NCI-H1105 treated with DMSO at 0.1 percent for 48 hours (cell line): ENCODE data around the gene PIP5K1A.
"Not testable (repeated sequence)": the region's sequence is repeated elsewhere in the genome, so short reads cannot be mapped to it uniquely, and the experiment has no call there.

Experiments
- DNase-seq: peaks from one replicate; lab custom pipeline; 2025; lab: John Stamatoyannopoulos, UW

The PIP5K1A gene

DNA sequence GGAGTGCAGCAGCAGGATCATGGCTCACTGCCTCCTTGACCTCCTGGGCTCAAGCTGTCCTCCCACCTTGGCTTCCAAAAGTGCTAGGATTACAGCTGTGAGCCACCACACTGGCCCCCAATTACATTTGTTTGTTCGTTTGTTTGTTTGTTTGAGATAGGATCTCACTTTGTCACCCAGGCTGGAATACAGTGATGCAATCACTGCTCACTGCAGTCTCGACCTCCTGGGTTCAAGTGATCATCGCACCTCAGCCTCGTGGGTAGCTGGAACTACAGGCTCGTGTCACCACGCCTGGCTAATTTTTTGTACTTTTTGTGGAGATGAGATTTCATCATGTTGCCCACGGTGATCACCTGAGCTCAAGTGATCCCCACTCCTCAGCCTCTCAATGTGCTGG, 6.3 kb upstream of the PIP5K1A start:
- no peak for DNase-seq

DNA sequence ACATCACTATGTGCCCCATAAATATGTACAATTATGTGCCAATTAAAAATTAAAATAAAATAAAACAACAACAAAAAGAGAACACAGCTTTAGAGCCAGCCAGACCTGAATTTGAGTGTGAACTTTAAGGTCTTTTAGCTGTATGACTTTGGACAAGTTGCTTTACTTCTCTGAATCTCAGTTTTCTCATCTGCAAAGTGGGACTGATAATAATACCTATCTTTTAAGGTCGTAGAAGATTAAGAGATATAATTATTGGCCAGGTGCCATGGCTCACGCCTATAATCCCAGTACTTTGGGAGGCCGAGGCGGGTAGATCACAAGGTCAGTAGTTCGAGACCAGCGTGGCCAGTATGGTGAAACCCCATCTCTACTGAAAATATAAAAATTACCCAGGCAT, 5.0 kb upstream of the PIP5K1A start:
- DNase-seq: no peak

DNA sequence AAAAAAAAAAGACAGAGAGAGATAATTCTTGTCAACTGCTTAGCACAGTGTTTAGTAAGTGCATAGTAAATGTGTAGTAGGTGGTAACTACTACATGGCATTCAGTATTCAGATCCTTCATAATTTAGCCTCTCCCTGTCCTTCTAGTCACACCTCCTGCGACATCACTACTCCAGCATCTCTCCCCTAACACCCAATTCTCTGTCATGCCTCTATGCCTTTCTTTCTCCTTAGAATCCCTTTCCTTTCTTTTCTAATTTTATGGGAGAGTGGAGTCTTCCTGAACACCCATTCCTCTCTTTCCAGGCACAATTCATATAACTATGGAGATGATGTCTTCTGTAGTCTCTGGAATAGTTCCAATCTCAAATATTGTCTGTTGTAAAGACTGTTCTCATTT, 4.5 kb upstream of the PIP5K1A start:
- no peak for DNase-seq

DNA sequence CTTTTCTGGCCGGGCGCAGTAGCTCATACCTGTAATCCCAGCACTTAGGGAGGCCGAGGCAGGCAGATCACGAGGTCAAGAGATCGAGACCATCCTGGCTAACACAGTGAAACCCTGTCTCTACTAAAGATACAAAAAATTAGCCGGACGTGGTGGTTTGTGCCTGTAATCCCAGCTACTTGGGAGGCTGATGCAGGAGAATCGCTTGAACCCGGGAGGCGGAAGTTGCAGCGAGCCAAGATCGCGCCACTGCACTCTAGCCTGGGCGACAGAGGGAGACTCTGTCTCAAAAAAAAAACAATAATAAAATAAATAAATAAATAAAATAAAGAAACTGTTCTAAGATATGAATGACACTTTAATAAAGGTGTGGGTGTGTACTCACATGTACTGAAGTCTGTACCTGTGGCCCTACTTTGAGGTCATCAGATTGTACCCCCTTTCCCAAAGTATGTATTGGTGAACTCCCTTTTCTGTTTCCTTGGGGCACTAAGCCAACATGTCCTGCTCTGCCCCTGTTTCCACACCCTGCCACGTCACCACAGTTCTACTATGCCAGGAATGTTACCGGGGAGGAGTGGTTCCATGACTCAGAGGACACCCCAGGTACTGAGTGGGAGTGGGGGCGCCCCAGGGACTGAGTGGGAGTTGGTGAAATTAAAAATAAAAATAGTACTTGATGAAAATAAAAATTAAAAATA, 3.3 kb upstream of the PIP5K1A start:
- not testable (repeated sequence) for DNase-seq

DNA sequence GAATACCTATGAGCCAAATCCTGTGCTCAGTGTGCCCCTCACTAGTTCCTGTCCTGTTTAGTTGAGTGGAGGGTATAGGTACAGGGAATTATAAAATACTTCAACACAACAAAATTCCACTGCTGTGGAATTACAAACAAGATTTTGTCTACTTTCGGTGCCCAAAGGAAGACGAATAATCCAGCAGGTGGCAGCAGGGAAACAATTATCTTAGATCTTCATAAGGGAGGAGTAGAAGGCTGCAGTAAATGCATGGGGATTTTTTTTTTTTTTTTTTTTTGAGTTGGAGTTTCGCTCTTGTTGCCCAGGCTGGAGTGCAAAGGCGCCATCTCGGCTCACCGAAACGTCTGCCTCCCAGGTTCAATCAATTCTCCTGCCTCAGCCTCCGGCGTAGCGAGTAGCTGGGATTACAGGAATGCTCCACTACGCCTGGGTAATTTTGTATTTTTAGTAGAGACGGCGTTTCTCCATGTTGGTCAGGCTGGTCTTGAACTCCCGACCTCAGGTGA, 2.0 kb upstream of the PIP5K1A start:
- DNase-seq: peak; percentile 74

DNA sequence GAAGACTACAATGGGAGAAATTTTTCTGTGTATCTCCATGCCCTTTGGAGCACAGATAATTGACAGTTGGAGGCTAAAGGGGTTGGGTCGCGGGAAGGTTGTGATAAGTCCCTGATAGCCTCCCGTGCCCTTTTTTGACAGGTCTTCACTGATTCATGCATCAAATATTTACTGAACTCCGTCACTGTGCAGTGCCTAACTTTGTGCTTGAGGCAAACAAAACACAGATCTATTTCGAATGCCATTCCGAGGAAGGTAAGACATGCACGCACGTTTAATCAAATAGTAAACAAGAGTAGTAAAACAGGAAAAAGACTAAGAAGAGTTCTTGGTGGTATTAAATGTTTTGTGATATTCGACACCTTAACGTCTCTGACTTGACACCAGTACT, 494 bp upstream of the PIP5K1A start:
- DNase-seq: no peak

DNA sequence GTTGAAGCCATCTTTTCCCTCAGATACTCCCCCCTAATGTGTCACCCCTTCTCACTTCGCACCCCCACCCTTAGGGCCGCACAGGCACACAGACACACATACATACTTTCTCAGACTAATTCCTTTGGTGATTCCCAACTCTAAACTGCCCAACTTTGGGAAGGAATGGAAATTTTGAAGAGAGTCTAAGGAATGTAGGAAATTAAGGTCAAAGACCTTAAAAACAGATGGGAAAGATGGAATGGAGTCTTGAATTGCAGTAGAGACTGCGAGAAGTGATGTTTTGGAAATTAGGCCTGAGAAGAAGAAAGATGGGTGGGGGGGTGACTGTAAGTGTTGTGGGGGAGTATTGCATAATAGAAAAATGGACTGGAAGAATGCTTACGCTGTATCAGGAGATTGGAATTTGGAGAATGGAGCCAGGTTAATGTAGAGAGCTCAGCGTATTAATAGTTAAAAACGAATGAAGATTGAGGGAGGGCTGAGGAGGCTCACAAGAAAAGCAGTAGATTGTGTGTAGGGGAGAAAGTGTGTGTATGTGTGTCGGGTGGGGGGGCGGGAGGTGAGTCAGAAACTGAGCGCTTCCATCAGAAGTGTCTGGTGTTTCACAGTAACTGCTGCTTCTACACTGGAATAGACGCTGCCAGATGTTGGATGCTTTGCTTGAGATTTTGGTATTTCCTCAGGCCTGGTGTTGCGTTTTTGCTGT, 1.7 kb downstream of the PIP5K1A start:
- DNase-seq: no peak

DNA sequence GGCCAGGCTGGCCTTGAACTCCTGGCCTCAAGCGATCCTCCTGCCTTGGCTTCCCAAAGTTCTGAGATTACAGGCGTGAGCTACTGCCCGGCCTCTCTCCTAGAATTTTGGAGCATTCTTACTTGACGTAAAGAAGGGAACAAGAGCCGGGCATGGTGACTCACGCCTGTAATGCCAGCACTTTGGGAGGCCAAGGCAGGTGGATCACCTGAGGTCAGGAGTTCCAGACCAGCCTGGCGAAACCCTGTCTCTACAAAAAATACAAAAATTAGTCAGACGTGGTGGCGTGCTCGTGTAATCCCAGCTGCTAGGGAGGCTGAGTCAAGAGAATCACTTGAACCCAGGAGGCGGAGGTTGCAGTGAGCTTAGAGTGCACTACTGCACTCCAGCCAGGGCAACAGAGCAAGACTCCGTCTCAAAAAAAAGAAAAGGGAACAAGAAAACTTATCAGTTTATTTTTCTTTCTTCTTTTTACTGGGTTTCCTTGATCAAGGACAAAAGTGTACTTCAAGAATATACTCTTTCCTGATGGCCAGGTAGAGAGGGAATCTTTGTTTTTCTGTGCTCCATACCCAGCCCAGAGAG, 7.1 kb downstream of the PIP5K1A start:
- not testable (repeated sequence) for DNase-seq

DNA sequence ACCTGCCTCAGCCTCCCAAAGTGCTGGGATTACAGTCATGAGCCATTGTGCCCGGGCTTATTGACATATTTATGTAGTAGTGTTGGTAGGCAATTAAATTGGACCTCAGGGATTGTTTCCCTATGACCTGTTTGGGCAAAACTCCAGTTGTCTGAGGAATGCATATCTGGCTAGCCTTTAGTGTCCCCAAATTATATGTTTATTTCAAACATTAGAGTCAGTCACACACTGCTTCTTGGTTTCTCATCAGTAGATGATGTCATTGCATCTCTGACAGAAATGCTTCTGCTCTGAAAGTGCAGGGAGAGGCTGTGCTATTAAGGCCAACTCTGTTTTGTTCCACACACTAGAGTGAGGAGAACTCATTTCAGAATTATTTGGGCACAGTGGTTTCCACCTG, 12.5 kb downstream of the PIP5K1A start:
- DNase-seq: no peak

DNA sequence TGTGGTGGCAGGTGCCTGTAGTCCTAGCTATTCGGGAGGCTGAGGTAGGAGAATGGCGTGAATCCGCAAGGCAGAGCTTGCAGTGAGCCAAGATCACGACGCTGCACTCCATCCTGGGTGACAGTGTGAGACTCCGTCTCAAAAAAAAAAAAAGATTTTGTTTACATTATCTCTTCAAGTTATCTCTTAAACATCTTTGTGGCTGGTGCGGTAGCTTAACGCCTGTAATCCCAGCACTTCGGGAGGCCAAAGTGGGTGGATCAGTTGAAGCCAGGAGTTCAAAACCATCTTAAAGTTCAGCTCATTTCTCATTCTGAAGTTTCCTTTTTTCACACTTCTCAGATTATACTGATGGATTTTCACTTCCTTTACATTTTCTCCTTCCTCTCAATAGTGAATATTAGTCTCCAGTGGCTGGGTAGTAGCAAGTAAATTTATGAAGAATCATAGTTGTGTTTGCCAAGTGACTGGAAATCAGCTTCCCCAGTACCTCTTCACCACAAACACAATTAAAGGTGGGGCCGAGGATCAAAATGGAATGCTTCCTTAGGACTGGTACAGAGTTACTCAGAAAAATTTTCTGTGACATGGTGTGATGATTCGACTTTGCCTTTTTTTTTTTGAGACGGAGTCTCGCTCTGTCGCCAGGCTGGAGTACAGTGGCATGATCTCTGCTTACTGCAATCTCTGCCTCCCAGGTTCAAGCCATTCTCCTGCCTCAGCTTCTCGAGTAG, 13.8 kb downstream of the PIP5K1A start:
- DNase-seq: no peak

DNA sequence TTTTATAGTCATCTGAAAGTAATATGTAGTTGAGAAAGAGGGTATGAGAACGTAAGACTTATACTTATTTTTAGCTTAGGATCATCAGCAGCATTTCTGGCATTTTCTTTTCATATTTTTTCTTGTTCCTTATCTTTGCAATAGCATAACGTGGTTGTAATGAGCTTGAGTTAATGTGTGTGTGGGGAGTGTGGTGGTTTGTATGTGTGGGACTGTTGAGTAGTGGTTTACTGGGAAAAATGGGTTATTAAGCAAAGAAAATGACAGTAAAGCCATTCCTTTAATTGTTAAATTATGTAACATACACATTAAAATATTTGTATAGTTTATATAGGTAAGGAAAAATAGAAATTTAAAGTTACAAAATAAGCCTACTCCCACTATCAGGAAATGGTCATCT, 15.2 kb downstream of the PIP5K1A start:
- no peak for DNase-seq

DNA sequence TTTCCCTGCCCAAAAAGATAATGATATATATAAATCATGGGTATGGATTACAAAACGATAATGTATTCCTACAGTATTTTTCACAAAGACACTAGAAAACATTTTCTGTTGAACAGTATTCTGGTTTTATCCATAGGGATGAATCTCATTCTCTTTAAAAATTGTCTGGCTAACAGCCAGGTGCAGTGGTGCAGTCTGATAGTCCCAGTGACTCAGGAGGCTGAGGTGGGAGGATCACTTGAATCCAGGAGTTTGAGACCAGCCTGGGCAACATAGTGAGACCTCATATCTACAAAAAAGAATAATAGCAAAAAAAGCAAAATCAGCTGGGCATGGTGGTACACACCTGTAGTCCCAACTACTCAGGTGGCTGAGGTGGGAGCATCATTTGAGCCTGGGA, 23.3 kb downstream of the PIP5K1A start:
- DNase-seq: no peak

DNA sequence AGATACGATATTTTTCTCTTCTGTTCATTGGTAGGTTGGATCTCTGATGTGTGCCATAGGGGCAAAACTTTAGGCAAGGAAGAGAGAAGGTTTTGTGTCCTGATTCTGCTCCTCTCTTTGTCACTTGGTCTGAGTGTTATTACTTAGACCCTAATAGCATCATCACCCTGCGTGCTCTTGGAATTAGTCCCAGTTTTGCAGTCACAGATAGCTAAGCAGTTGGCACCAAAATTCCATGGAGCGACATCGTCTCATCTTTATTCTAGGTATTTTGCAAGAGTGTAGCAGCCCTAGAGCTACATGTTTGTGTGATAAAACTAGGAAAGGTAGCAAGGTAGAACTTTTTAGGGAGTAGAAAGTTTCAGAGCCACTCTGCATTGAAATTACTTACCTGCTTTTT, 23.8 kb downstream of the PIP5K1A start:
- no peak for DNase-seq

DNA sequence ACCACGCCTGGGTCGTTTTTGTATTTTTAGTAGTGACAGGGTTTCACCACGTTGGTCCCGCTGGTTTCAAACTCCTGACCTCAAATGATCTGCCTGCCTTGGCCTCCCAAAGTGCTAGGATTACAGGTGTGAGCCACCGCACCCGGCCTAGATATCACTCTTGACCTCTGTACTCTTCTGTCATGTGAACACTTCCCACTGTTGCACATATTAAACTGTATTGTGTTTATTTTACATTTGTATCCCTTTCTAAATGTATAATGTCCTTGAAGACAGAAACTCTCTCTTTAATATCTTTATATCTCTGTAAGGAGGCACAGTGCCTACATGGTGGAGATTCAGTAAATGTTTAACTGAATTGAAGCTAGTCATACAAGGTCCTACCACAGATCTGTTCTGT, 36.9 kb downstream of the PIP5K1A start:
- DNase-seq: no peak

DNA sequence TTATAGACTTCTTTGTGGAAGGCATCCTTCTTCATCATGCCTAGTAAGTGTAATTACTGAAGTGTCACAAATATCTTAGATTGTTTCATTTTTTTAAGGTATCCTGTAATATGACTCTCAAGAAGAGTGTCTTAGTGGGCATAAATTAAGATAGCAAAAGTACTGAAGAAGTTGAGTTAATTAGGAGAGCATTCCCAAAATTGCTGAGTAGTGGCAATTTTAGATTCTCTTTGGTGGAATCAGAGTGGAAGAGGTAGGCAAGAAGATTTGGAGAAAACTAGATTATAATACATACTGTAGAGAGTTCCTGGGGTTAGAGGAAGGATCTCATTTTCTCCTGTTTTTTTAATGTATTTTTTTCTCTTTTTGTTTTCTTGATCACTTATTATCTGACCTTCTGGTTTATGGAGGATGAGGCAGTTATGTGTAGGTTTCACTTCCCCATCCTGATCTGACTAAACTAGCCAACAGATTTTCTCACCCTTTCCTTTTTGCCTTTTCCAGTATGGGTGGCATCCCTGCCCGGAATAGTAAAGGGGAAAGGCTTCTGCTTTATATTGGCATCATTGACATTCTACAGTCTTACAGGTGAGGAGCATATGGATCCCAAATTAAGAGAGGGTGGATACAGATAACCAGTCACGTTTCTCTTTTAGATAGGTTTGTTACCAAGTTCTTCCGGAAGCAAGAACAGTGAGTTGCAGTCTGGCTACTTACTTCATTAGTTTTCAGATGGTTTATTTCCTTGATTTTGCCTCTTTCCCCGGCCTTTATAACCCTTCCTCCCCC, 39.5 kb downstream of the PIP5K1A start:
- DNase-seq: no peak

DNA sequence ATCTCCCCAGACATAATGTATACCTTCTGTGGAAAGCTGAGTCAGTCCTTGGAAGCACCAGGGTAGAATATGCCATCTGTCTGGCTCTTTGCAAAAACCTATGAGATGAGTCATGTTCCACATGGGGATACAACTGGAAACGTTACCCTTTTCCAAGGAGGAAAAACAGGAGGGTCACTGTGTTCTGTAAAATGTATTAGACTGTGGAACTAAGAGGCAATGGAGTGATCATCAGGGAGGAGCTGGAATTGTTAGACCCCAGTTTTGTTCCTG, 40.1 kb downstream of the PIP5K1A start:
- no peak for DNase-seq

DNA sequence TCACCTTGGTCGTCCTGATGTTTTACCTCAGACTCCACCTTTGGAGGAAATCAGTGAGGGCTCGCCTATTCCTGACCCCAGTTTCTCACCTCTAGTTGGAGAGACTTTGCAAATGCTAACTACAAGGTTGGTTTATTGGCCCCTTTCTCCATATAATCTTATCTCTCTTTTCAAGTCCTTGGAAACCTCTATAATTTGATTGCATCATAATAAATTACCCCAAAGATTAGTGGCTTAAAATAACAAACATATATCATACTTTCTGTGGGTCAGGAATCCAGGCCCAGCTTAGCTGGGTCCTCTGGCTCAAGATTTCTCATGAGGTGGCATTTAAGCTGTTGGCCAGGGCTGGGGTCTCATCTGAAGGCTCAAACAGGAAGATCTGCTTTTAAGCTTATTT, 44.1 kb downstream of the PIP5K1A start:
- DNase-seq: no peak

DNA sequence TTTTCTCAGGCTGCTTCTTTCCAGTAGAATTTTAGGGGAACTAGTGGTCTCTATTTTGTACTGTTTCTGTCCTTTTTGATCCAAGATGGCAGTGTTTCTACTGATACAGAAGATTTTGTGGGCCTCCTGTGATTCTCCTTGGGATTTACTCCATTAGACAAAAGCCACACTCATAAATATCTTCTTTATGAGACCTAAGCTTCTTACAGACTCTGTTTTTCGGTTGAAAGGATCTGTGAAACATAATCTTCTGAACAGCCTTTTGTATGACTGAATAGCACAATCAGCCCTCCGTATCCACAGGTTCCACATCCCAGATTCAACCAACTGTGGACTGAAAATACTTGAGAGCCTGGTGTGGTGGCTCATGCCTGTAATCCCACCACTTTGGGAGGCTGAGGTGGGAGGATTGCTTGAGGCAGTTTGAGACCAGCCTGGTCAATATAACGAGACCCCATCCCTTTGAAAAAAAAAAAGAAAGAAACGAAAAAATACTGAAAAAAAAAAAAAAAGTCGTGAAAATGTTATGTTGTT, 45.4 kb downstream of the PIP5K1A start:
- DNase-seq: no peak

DNA sequence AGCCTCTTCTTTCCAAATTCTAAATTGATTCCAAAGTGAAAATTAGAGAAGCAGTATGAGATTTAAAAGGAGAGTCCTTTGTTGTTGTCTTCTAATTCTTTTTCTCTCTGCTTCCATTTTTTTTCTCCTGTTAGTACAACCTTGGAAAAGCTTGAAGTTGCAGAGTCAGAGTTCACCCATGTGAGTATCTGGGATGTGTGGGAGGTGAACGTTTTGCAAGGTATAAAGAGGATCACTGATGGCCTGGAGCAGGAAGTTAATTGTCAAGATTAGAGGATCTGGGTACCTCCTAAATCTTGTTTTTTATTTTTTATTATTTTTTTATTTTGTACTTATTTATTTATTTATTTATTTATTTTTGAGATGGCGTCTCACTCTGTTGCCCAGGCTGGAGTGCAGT, 48.4 kb downstream of the PIP5K1A start:
- no peak for DNase-seq

DNA sequence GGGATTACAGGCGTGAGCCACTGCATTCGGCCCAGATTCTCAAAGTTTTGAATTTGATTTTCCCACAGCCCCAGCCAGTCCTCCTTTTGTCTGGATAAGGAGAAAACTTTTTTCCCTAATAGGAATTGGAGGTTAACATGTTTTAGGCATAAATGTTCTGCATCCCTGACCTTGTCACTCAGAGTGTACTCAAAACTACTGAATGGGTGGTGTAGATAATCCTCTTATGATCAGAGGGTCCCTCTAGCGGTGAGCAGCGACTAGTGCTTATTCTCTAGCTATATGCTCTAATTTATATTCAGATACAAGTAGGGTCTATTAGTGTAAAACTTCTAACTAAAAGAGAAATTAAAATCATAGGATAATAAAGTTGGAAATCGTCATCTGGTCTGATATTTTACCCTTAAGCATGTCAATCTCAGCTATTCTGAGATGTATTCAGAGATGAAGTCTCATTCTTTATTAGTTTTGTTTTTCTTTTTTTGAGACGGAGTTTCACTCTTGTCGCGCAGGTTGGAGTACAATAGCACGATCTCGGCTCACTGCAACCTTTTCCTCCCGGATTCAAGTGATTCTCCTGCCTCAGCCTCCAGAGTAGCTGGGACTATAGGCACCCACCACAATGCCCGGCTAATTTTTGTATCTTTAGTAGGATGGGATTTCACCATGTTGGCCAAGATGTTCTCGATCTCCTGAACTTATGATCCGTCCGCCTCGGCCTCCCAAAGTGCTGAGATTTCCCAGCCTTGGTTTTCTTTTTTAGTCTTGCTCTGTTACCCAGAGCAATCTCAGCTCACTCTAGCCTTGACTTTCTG, 53.5 kb downstream of the PIP5K1A start:
- peak; percentile 84 for DNase-seq
